Loucy (cell line): ENCODE results near the gene MRPS27.

ENCODE experiments used
- EZH2phosphoT487 ChIP-seq: fragments of 200-600 bp; IDR thresholded peaks from 2 replicates; pipeline ENCODE4 v1.6.1; 2018; ENCODE audit warnings: antibody characterized with exemption, mild to moderate bottlenecking, moderate library complexity, borderline replicate concordance
- TF ChIP-seq, protein P1 (sequence below): fragments of 200-600 bp; sonication (generic); conservative IDR thresholded peaks from 2 replicates; pipeline ENCODE4 v1.5.1; 2014; ENCODE audit warnings: mild to moderate bottlenecking, antibody characterized with exemption, low read length

GRCh38 chr5:72330712-72331111, 10.7 kb upstream of the MRPS27 start:
- TF ChIP-seq, protein P1, sequence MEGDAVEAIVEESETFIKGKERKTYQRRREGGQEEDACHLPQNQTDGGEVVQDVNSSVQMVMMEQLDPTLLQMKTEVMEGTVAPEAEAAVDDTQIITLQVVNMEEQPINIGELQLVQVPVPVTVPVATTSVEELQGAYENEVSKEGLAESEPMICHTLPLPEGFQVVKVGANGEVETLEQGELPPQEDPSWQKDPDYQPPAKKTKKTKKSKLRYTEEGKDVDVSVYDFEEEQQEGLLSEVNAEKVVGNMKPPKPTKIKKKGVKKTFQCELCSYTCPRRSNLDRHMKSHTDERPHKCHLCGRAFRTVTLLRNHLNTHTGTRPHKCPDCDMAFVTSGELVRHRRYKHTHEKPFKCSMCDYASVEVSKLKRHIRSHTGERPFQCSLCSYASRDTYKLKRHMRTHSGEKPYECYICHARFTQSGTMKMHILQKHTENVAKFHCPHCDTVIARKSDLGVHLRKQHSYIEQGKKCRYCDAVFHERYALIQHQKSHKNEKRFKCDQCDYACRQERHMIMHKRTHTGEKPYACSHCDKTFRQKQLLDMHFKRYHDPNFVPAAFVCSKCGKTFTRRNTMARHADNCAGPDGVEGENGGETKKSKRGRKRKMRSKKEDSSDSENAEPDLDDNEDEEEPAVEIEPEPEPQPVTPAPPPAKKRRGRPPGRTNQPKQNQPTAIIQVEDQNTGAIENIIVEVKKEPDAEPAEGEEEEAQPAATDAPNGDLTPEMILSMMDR, result no peak
- no peak for TF ChIP-seq EZH2phosphoT487
